C4-2B (cell line): ENCODE data around the gene CNP.

ENCODE experiments used
- ZFX ChIP-seq: fragments of 450-650 bp; IDR thresholded peaks from 2 replicates; pipeline ENCODE4 v1.6.1; 2017
- TF ChIP-seq, protein P1 (sequence below): fragments of 450-650 bp; conservative IDR thresholded peaks from 2 replicates; pipeline ENCODE4 v1.5.1; 2017; ENCODE audit warnings: mild to moderate bottlenecking

GRCh38 chr17:41968676-41969075 lies 2.1 kb downstream of the CNP start:
- TF ChIP-seq, protein P1, sequence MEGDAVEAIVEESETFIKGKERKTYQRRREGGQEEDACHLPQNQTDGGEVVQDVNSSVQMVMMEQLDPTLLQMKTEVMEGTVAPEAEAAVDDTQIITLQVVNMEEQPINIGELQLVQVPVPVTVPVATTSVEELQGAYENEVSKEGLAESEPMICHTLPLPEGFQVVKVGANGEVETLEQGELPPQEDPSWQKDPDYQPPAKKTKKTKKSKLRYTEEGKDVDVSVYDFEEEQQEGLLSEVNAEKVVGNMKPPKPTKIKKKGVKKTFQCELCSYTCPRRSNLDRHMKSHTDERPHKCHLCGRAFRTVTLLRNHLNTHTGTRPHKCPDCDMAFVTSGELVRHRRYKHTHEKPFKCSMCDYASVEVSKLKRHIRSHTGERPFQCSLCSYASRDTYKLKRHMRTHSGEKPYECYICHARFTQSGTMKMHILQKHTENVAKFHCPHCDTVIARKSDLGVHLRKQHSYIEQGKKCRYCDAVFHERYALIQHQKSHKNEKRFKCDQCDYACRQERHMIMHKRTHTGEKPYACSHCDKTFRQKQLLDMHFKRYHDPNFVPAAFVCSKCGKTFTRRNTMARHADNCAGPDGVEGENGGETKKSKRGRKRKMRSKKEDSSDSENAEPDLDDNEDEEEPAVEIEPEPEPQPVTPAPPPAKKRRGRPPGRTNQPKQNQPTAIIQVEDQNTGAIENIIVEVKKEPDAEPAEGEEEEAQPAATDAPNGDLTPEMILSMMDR: no peak
- no peak for TF ChIP-seq ZFX
